ENCODE results near the gene JAG2.
"Not testable (repeated sequence)": the region's sequence is repeated elsewhere in the genome, so short reads cannot be mapped to it uniquely, and the experiment has no call there.

Gene JAG2

DNA sequence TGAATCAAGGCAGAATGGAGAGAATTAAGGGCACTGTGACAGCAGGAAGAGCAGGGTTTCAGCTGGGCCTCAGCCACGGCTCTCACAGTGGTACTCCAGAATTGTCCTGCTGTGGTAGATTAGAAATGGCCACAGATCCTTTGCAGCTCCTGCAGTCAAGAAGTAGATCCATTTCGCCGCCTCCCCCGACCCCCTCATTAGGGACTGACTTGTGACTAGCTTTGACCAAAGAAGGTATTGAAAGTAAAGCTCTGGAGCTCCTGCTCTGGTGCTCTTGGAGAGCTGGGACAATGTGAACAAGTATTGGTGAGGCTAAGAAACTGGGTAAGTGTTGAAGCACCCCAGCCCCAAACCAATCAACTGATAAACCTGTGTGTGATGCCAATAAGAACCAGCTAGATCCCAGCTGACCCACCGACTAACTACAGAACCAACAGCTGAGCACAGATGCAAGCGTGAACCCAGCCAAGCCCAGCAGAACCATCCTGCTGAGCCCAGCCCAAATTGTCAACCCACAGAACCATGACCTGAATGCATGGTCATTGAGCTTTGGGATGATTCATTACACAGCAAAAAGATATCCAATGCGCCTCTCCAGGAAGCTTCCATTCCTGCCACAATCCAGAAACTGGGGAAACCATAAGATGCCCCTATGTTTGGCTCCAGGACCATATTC lies 50.7 kb downstream of the JAG2 start:
- no peak for DNase-seq (ENCODE audit: low spot score)

DNA sequence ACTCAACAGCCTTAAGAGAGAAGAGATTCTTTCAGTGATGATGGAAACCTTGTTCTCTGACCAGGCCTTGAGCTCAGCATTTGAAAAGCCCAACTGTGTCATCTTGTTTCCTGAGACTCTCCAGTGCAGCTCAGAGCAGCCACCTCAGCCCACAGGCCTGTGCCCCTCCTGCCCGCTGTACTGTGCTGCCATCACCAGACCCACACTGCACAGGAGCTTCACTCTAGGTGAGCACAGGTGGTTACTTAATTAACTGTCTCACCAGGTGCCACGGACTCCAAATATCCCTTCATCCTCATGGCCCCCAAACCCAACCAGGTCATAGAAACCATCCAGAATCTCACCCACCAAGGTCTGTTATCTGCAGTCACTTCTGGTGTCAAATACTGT lies 51.3 kb downstream of the JAG2 start:
- DNase-seq (ENCODE audit: low spot score): no peak

DNA sequence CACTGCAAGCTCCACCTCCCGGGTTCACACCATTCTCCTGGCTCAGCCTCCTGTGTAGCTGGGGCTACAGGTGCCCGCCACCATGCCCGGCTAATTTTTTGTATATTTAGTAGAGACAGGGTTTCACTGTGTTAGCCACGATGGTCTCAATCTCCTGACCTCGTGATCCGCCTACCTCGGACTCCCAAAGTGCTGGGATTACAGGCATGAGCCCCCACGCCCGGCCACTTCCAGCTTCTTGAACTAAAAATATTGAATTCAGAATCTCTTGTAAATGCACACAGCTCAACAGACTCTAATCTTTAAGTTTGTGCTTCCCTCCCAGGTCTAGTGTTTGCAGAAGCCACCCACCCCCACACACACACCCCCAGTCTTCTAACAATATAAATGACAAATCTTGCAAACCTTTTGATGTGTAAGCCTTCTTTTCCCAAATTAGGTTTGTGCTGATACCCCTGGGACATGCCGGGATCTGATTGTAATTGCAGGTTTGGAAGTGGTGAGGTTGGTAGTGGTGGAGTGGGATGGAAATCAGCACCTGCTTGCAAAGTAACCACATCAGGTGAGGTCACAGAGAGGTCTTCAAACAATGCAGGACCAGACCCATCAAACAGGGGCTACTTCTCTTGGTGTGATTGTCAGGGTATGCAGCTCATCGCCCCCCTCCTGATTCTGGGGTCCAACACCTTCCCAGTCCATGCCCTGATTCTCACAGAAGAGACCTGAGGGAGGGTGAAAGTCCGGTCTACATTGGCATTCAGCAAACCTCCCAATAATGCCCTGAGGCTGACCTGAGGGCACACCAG lies 51.9 kb downstream of the JAG2 start:
- no peak for DNase-seq (ENCODE audit: low spot score)

DNA sequence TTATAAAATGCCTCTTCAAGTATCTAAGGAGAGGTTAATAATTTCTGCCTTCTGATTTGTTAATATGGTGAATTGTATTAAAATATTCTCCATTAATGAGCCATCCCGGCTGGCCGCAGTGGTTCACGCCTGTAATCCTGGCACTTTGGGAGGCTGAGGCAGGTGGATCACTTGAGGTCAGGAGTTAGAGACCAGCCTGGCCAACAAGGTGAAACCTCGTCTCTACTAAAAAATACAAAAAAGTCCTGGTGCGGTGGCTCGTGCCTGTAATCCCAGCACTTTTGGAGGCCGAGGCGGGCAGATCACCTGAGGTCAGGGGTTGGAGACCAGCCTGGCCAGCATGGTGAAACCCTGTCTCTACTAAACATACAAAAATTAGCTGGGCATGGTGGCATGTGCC lies 59.3 kb downstream of the JAG2 start:
- DNase-seq (ENCODE audit: low spot score): not testable (repeated sequence)

DNA sequence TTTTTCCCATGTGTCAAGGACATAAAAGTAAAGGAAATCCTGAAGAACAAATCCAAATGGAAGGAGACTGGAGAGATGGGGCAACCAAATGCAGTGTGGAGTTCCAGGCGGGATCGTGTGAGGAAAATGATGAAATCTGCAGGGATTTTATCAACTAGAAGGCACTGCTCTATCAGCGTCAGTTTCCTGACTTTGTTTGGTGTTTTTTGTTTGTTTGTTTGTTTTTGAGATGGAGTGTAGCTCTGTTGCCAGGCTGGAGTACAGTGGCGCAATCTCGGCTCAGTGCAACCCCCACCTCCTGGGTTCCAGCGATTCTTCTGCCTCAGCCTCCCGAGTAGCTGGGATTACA lies 60.1 kb downstream of the JAG2 start:
- no peak for DNase-seq (ENCODE audit: low spot score)

DNA sequence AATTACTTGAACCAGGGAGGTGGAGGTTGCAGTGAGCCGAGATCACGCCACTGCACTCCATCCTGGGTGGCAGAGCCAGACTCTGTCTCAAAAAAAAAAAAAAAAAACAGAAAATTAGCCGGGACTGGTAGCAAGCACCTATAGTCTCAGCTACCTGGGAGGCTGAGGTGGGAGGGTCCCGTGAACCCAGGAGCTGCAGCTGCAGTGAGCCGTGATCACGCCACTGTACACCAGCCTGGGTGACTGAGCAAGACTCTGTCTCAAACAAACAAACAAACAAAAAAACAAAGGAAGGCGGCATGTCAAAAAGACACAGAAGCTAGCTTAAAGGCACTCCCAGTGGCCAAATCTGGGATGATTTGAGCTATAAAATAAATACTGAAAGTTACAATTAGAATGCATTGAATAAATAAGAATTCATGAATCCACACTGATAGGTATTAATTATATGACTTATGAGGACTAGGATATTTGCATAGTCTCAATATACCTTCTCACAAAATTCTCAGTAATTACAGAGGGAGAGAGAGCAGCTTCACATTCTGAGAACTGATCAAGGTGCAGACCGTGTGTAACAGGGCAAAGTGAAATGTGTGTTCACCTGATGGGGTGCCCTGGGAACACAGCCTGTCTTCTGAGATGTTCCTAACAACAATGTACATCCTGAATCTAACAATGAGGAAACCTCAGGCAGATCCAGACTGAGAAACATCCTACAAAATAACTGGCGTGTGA lies 60.6 kb downstream of the JAG2 start:
- no peak for DNase-seq (ENCODE audit: low spot score)

DNA sequence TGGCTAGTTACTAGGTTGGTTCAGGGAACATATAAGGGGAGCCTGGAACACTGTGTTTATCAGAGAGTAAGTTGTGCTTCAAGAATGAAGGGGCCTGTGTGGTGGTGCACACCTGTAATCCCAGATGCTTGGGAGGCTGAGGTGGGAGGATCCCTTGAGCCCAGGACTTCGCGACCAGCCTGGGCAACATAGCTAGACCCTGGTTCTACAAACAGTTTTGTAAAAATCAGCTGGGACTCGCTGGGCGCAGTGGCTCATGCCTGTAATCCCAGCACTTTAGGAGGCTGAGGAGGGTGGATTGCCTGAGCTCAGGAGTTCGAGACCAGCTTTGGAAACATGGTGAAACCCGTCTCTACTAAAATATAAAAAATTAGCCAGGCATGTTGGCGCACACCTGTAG lies 61.2 kb downstream of the JAG2 start:
- no peak for DNase-seq (ENCODE audit: low spot score)

DNA sequence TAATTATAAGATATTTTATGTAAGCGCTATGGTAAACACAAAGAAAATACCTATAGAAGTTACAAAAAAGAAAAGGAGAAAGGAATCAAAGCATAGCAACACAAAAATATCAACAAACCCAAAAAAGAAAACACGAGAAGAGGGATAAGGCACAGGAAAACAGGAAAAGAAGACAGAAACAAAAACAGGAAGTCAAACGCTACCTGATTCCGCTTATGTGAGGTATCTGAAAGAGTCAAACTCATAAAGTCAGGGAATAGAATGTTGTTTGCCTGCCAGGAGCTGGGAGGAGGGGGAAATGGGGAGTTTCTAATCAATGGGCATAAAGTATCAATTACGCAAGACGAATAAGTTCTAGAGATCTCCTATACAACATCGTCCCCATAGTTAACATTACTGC lies 63.4 kb downstream of the JAG2 start:
- DNase-seq (ENCODE audit: low spot score): no peak

DNA sequence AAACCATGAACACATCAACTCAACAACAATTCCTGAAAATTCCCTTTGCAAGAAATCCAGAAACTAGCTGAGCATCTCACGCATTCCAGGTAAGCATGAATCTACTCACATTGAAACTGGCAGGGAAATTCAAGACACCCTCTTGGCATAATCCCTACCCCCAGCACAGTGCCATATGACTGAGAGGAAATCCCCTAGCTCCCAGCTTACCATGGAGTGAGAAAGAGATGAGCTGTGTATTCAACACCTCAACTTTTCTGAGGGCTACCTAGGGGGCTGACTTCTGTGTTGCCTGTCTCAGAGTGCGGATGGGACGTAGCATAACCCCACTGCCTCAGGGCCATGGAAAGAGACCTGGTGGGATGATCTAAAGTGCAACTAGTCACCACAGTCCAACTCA lies 65.7 kb downstream of the JAG2 start:
- no peak for DNase-seq (ENCODE audit: low spot score)

DNA sequence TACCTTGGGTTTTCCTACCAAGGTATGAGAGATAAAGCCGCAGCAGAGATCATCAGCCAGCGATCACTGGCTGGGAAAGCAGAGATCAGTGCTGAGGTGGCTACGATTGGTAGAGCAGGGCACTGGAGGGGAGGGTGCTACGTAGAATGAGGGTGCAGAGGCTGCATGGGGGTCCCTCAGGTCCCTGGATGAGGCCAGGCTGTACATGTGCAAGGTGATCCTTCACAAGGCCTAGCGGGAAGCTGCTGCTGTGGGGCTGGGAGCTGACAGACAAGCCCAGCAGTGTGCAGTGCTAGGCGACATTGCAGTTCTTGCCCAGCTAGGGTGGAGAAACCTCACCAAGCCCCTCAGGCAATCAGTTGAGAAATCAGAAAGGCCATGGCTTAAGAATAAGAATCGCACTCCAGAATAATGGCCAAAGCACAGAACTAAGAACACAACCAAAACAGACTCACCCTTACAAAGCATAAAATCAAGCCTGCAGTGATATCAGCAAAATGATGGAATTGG lies 66.2 kb downstream of the JAG2 start:
- no peak for DNase-seq (ENCODE audit: low spot score)

DNA sequence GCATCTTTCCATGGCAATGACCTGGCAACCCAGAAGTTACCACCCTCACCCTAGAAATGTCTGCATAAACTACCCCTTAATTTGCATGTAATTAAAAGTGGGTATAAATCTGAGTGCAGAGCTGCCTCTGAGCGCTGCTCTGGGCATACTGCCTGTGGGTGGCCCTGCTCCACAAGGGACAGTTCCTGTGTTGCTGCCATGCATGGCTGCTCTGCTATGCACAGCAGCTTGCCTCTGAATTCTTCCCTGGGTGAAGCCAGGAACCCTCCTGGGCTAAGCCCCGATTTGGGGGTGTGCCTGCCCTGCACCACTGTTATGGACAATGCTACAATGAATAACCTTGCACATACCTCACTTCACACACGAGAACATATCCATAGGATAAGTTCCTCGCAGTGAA lies 67.7 kb downstream of the JAG2 start:
- no peak for DNase-seq (ENCODE audit: low spot score)

DNA sequence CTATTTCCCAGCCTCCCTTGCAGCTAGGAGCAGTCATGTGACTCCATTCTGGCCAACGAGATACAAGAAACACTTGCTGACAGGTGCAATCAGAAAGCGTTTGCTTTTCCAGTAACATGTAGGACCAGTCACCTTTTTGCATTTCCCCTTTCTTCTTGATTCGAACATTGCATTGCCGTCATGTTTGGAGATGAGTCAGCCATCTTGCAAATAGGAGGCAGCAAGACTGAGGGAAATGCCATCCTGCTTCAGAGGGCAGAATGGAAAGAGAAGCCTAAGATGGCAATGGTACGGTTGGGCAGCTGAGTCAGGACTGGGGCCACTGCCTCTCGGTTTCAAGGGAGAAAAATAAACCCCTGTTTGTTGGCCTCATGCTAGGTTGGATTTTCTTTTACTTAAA lies 68.8 kb downstream of the JAG2 start:
- DNase-seq (ENCODE audit: low spot score): no peak

DNA sequence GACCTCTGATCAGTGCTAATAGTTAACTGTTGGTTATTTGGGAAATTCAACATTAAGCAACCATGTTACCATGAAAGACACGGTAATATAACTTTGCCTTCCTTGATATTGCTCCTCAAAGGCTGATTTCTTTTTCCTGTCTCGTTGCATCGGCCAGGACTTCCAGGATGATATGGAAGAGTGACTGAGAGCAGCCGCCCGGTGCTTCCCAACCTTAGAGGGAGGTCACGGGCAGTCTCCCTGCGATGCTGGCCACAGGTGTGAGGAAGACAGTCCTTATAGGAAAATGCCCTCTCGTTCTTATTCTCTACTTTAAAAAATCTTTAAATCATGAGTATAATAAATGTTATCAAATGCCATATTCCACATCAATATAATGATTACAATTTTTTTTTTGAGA lies 70.3 kb downstream of the JAG2 start:
- DNase-seq (ENCODE audit: low spot score): no peak

DNA sequence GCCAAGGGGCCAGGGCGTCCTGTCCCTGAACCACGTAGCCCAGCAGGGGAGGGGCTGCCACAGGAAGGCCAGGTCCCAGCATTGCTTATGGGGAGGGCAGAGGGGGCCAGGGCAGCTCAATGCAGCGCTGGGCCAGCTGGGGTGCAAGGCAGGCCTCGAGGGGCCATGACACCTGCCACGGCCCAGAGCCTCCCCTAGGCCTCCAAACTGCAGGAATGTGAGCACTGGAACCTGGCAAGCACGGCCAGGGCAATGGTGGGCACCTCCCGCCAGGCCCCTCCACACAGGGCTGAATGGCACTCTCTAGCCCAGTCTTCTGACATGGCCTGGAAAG lies 70.8 kb downstream of the JAG2 start:
- no peak for DNase-seq (ENCODE audit: low spot score)

DNA sequence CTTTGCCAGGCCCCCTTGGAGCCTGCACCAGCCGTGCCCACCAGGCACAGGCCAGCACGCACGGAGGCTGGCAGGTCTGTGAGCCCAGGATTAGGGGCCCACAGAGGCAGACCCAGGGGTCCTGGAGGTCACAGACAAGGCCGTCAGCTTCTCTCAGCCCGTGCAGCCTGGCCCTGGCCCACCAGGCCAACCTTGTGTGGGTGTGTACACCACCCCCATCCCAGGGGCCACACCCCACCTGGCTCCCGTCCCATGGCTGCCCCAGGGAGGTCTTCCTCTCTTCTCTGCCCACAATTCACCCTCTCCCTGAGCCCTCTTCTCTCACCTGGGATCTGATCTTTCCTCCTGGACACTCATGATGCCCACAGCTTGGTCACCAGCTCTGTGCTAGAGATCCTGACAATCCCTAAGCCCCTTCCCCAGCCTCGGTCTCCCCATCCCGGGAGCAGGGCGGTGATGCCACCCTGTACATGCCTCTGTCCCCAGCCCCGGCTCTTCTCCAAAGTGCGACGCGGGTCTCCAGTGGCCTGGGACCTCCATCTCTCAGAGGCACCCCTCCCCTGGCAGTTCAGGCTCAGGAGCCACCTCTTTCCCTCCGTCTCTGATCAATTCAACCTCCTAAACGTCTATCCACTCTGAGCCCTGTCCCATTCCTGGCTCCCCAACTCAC lies 72.2 kb downstream of the JAG2 start:
- DNase-seq (ENCODE audit: low spot score): no peak

DNA sequence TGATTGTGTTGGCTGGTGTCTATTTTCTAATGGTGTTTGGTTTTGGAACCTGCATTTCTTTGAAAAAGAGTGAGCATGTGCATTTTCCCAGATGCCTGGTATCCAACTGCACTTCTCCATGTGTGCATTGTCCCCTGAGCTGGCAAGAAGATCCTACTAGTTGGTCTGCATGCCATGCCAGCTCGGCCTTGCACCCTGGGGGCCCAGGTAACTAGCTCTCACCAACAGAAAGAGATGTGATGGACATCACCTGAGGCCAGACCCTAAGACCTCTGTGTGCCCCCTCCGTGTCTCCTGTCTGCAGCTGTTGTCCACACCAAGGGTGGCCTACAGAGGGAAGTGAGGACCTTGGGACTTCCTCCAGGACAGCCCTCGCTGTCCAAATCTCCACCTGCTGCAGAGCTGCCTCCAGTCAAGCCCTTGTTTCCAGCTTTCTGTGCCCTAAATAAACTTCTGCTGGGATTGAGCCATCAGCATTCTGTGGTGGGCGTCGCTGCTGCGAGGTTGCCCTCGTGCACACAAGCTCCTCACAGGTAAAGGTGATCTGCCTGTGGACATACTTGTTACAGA lies 73.3 kb downstream of the JAG2 start:
- DNase-seq (ENCODE audit: low spot score): no peak

DNA sequence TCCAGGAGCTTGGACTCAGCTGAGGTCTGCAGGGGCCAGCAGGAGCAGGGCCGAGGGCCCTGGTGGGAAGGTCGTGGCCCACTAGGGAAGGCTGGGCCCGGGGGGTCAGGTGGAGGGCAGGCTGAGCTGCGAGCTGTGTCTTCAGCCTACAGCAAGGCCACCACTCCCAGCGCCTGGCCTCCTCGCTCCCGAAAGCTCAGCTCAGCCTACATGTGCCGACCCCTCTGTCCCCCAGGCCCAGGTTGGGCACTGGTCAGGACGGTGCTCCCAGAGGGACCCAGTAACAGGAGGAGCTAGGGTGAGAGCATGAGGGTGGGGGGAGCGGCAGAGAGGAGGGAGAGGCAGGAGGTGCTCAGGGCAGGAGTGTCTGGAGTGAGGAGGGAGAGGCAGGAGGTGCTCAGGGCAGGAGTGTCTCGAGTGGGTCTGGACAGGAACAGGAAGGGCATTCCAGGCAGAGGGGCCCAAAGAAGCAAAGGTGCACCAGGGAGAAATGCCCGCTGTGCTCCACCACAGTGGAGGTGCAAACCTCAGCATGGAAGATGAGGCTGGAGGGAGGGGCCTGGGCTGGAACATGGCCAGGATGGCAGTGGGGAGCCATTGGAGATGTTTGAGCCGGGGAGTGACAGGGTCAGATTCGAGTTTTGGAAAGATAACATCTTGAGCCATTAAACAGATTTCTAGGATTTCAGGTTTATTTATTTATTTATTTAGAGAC lies 74.2 kb downstream of the JAG2 start:
- DNase-seq (ENCODE audit: low spot score): no peak

DNA sequence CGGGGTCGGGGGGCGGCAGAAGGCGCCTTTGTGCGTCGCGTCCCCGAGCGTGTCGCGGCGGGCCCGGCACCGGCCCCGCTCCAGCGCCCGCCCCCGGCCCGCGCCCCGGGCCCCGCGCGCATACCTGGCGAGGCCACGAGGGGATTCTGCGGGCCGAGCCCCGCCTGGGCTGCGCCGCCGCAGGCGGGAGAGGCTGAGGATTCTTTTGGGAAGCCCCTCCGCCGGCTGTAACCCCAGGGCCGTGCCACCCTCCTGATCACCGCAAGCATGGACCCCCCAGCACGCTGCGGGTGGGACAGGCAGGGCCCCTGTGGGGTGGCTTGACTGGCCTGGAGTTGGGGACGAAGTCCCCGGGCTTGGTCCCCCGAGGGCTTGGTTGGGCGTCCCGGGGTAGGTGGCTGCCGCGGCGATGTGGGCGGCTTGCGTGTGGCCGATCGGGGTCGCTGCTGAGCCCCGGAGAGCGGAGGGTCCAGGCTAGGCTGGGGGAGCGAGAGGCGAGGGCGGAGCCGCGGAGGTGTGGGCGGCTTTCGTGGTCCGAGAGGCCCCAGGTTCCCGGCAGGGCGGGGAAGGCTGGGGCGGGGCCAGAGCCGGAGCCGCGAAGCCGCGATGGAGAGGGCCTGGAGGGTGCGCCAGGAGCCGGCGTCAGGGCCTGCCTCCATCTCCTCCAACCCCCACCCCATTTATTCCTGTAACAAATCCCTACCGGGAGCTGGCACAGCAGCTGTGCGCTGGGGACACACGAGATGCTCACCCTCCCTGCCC lies 75.0 kb downstream of the JAG2 start:
- DNase-seq (ENCODE audit: low spot score): peak; percentile 76

DNA sequence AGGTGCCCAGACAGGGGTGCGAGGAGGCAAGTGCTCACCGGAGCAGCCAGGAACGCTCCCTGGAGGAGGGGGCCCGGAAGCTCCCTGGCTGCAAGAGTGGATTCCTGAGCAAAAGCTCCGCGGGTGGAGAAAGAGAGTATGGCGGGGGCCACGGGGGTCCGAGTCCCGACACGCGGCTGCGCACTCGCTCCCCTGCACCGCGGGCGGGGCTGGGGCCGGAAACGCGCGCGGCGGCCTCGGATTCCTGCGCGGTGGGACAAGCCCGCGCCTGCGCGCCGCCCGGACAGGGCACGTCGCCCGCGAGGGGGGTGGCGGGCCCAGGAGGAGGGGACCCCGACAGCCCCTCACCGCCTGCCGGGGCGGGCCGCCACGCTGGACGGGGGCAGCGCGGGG lies 75.5 kb downstream of the JAG2 start:
- peak; percentile 50 for DNase-seq (ENCODE audit: low spot score)

DNA sequence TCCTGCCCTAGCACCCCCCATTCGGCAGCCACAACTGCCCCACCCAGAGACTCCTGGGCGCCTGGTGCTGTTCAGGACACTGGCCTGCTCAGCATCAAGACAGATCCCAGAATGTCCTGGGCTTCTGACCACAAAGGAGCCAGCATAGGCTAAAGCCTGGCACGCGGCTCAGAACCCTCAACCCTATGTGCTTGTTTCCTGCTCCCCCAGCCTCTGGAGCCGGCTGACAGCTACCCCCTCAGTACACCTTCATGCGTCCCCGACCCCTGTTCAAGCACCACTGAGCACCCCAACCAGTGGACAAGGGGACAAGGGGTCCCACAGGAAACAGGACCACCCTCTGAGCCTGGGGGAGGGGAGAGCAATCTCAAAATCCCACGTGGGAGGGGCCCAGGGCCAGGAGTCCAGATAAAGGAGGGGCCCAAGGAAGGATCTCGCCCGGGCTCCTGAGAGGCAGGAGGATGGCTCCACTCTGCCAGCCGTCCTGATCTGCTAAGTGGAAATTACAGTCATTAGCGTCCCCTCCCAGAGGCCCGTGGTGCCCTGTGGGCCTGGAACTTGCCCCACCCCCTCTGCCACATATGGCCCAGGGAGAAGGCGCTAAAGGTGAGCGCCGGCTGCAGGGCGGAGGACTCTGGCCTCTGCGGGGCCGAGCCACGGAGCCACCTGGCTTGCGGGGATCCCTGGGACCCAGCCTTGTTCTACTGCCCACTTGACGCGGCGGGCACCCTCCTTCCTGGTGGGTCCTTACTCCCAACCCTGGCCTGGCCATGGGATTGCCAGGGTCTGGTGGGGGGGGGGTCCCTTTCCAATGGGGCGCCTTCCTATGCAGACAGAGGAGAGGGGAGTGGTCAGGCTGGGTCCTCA lies 76.2 kb downstream of the JAG2 start:
- no peak for DNase-seq (ENCODE audit: low spot score)
